ENCODE measurements around the gene PPP1CB.

PPP1CB gene

DNA sequence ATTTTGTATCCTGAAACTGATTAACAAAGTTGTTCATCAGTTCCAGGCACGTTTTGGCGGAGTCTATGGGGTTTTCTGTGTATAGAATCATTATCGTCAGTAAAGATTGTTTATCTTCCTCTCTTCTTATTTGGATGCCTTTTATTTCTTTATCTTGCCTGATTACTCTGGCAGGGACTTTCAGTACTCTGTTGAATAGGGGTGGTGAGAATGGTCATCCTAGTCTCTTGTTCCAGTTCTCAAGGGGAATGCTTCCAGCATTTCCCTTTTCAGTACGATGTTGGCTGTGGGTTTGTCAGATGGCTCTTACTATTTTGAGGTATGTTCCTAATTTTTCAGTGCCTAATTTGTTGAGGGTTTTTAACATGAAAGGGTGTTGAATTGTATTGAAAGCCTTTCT lies 45.0 kb downstream of the PPP1CB start:
- no peak for ATAC-seq
- TF ChIP-seq, protein P1, sequence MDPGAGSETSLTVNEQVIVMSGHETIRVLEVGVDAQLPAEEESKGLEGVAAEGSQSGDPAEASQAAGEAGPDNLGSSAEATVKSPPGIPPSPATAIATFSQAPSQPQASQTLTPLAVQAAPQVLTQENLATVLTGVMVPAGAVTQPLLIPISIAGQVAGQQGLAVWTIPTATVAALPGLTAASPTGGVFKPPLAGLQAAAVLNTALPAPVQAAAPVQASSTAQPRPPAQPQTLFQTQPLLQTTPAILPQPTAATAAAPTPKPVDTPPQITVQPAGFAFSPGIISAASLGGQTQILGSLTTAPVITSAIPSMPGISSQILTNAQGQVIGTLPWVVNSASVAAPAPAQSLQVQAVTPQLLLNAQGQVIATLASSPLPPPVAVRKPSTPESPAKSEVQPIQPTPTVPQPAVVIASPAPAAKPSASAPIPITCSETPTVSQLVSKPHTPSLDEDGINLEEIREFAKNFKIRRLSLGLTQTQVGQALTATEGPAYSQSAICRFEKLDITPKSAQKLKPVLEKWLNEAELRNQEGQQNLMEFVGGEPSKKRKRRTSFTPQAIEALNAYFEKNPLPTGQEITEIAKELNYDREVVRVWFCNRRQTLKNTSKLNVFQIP (CRISPR knock-in tag; IDR thresholded peaks at IDR 0.05; ENCODE audit: borderline replicate concordance, low read depth) = no peak
- TF ChIP-seq ZFP3 (CRISPR knock-in tag; IDR thresholded peaks at IDR 0.05) (no peak), GLIS3 (CRISPR knock-in tag; IDR thresholded peaks at IDR 0.05) (no peak), PPARA (CRISPR knock-in tag; IDR thresholded peaks at IDR 0.05; ENCODE audit: borderline replicate concordance) (no peak), SNAI2 (CRISPR knock-in tag; IDR thresholded peaks at IDR 0.05) (no peak), ZC3H10 (CRISPR knock-in tag; IDR thresholded peaks at IDR 0.05) (no peak), CSRNP3 (CRISPR knock-in tag; IDR thresholded peaks at IDR 0.05) (no peak)
- TF ChIP-seq, protein P2, sequence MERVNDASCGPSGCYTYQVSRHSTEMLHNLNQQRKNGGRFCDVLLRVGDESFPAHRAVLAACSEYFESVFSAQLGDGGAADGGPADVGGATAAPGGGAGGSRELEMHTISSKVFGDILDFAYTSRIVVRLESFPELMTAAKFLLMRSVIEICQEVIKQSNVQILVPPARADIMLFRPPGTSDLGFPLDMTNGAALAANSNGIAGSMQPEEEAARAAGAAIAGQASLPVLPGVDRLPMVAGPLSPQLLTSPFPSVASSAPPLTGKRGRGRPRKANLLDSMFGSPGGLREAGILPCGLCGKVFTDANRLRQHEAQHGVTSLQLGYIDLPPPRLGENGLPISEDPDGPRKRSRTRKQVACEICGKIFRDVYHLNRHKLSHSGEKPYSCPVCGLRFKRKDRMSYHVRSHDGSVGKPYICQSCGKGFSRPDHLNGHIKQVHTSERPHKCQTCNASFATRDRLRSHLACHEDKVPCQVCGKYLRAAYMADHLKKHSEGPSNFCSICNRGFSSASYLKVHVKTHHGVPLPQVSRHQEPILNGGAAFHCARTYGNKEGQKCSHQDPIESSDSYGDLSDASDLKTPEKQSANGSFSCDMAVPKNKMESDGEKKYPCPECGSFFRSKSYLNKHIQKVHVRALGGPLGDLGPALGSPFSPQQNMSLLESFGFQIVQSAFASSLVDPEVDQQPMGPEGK (CRISPR knock-in tag; IDR thresholded peaks at IDR 0.05; ENCODE audit: borderline replicate concordance) = no peak

DNA sequence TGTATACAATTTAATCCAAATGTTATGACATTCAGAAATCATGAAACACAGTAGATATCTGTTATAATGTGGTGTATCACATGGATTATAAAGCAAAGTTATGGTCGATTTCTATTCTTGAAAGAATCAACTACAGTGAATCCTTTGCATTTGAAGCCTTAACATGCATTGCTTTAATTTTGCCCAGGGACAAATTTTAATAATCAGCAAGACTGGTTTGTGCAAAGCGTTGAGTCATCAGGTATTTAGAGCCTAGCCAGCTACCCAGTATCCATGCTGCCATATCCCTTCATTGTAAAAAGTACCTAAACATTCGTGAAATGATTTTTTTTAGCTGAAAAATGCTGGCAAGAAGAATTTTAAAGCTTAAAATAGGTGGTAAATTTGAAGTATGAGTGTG lies 50.1 kb downstream of the PPP1CB start:
- TF ChIP-seq SNAI2 (CRISPR knock-in tag; IDR thresholded peaks at IDR 0.05) = no peak
- TF ChIP-seq ZFP30 (CRISPR knock-in tag; IDR thresholded peaks at IDR 0.05) = no peak
- no peak for TF ChIP-seq ZNF565 (CRISPR knock-in tag; conservative IDR thresholded peaks at IDR 0.05; ENCODE audit: low read depth)
- no peak for TF ChIP-seq ZC3H10 (CRISPR knock-in tag; IDR thresholded peaks at IDR 0.05)
- TF ChIP-seq, protein P1 (CRISPR knock-in tag; IDR thresholded peaks at IDR 0.05; ENCODE audit: borderline replicate concordance, low read depth) = no peak
- TF ChIP-seq TOX (CRISPR knock-in tag; IDR thresholded peaks at IDR 0.05; ENCODE audit: borderline replicate concordance) = no peak
- TF ChIP-seq GLIS3 (CRISPR knock-in tag; IDR thresholded peaks at IDR 0.05) = no peak
- no peak for TF ChIP-seq TSHZ2 (CRISPR knock-in tag; IDR thresholded peaks at IDR 0.05)
- no peak for TF ChIP-seq RARB (CRISPR knock-in tag; IDR thresholded peaks at IDR 0.05)
- no peak for TF ChIP-seq ISL1 (CRISPR knock-in tag; IDR thresholded peaks at IDR 0.05)
- TF ChIP-seq CSRNP3 (CRISPR knock-in tag; IDR thresholded peaks at IDR 0.05) = no peak
- TF ChIP-seq ARNTL (CRISPR knock-in tag; IDR thresholded peaks at IDR 0.05; ENCODE audit: borderline replicate concordance, low read depth) = no peak
- ATAC-seq = peak; percentile 28; the same call in 1 of the 3 replicates

DNA sequence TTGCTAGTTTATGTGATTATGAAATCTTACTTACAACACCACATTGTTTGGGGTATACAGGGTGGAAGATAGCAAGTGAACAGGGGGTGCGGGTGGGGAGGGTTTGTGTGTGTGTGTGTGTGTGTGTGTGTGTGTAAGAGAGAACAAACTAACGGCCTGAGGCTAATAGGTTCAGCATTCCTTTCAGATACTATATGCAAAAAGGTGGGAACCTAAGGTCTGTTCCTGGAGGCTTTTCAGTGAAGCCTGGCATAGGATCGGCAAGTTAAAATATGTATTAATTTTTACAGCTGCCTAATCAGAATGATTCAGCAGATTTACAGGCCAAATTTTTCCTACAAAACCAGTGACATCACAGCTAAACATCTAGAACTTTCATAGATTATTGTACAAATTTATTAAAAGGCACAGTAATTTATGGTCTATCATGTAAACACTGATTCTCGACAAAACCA lies 51.4 kb downstream of the PPP1CB start:
- TF ChIP-seq BACH2 (CRISPR knock-in tag; IDR thresholded peaks at IDR 0.05; ENCODE audit: borderline replicate concordance) (no peak), ARNTL (CRISPR knock-in tag; IDR thresholded peaks at IDR 0.05; ENCODE audit: borderline replicate concordance, low read depth) (no peak), ZFP30 (CRISPR knock-in tag; IDR thresholded peaks at IDR 0.05) (no peak), ZNF8 (CRISPR knock-in tag; IDR thresholded peaks at IDR 0.05) (no peak), CSDC2 (CRISPR knock-in tag; IDR thresholded peaks at IDR 0.05) (no peak), TOX (CRISPR knock-in tag; IDR thresholded peaks at IDR 0.05; ENCODE audit: borderline replicate concordance) (no peak), CSRNP3 (CRISPR knock-in tag; IDR thresholded peaks at IDR 0.05) (no peak)
- ATAC-seq = no peak

All from SK-N-SH treated with all-trans-retinoic acid at 6 μM for 48 hours (cell line).